Measurements from ENCODE around the gene CYP3A7. TPM values are rescaled to one million over a fixed set of nuclear protein-coding genes. Genes with fewer than 3 reads are reported as not detected.

The CYP3A7 gene
- total and polyA plus RNA-seq, 2 donors (not counting 1 experiment from before 2014, with no cell fraction given) = 0.16 to 37.8 TPM

- peak in 1 of 2 donors; percentile 3 for DNase-seq (ENCODE audit: low read depth in 2 of 2)
- no peak for TF ChIP-seq EZH2 (IDR thresholded peaks at IDR 0.05; ENCODE audit: low read length, missing control alignments)
- TF ChIP-seq, protein P1, sequence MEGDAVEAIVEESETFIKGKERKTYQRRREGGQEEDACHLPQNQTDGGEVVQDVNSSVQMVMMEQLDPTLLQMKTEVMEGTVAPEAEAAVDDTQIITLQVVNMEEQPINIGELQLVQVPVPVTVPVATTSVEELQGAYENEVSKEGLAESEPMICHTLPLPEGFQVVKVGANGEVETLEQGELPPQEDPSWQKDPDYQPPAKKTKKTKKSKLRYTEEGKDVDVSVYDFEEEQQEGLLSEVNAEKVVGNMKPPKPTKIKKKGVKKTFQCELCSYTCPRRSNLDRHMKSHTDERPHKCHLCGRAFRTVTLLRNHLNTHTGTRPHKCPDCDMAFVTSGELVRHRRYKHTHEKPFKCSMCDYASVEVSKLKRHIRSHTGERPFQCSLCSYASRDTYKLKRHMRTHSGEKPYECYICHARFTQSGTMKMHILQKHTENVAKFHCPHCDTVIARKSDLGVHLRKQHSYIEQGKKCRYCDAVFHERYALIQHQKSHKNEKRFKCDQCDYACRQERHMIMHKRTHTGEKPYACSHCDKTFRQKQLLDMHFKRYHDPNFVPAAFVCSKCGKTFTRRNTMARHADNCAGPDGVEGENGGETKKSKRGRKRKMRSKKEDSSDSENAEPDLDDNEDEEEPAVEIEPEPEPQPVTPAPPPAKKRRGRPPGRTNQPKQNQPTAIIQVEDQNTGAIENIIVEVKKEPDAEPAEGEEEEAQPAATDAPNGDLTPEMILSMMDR (conservative IDR thresholded peaks at IDR 0.05 in 1 of 2, IDR thresholded peaks at IDR 0.05 in 1 of 2; ENCODE audit: low read depth in 1 of 2, low read length in 2 of 2) = no peak
- Histone ChIP-seq H3K36me3 (ENCODE audit: control insufficient read depth, insufficient read depth, low read length) (no peaks in the 10 kb centered on the region), H3K79me2 (ENCODE audit: control insufficient read depth, insufficient read depth, low read length) (no peaks in the 10 kb centered on the region), H2AFZ (ENCODE audit: low read length) (no peak overlapping the region), H3K4me2 (ENCODE audit: extremely low read depth, insufficient read depth, low read length) (no peak overlapping the region), H4K20me1 (ENCODE audit: control insufficient read depth, extremely low read depth, insufficient read depth, low read length) (no peaks in the 10 kb centered on the region), H3K27ac (ENCODE audit: insufficient read depth, low read length) (no peak overlapping the region), H3K4me3 (replicated peaks in 1 of 4; ENCODE audit: control extremely low read depth in 1 of 4, insufficient read depth in 1 of 4, low read depth in 3 of 4, low read length in 4 of 4) (no peak overlapping the region), H3K9ac (ENCODE audit: insufficient read depth, low read length) (no peak overlapping the region), H3K27me3 (ENCODE audit: control insufficient read depth, insufficient read depth, low read length) (peaks cover 3% of the 10 kb centered on the region), H3K9me3 (ENCODE audit: control insufficient read depth, insufficient read depth, low read depth, low read length) (no peaks in the 10 kb centered on the region), H3K4me1 (ENCODE audit: control insufficient read depth, extremely low read depth, insufficient read depth, low read length) (no peaks in the 10 kb centered on the region)
Measured at GRCh38 chr7:99677013-99677647, 57.9 kb downstream of the CYP3A7 start.

- H3K4me3 ChIP-seq (replicated peaks in 1 of 4; ENCODE audit: control extremely low read depth in 1 of 4, insufficient read depth in 1 of 4, low read depth in 3 of 4, low read length in 4 of 4) = no peak overlapping the region
- no peak for DNase-seq (ENCODE audit: low read depth in 2 of 2)
- TF ChIP-seq, protein P1 (conservative IDR thresholded peaks at IDR 0.05 in 1 of 2, IDR thresholded peaks at IDR 0.05 in 1 of 2; ENCODE audit: low read depth in 1 of 2, low read length in 2 of 2) = no peak
- TF ChIP-seq EZH2 (IDR thresholded peaks at IDR 0.05; ENCODE audit: low read length, missing control alignments) = no peak
Measured at GRCh38 chr7:99674995-99675742, 59.8 kb downstream of the CYP3A7 start.

DNA sequence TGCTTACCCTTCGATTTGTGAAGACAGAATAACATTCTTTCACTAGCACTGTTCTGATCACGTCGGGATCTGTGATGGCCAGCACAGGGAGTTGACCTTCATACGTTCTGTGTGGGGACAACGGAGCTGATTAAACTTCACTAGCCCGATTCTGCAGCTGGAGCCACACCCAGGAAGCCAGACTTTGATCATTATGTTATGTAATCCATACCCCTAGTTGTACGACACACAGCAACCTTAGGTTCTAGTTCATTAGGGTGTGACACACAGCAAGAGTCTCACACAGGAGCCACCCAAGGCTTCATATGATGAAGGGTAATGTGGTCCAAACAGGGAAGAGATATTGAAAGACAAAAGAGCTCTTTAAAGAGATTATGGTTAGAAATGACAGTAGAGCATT lies 62.4 kb downstream of the CYP3A7 start:
- H3K79me2 ChIP-seq (ENCODE audit: control insufficient read depth, insufficient read depth, low read length) = no peaks in the 10 kb centered on the region
- no peak overlapping the region for H3K4me3 ChIP-seq (replicated peaks in 1 of 4; ENCODE audit: control extremely low read depth in 1 of 4, insufficient read depth in 1 of 4, low read depth in 3 of 4, low read length in 4 of 4)
- no peaks in the 10 kb centered on the region for H3K9me3 ChIP-seq (ENCODE audit: control insufficient read depth, insufficient read depth, low read depth, low read length)
- H3K27ac ChIP-seq (ENCODE audit: insufficient read depth, low read length) = no peak overlapping the region
- H3K27me3 ChIP-seq (ENCODE audit: control insufficient read depth, insufficient read depth, low read length) = no peaks in the 10 kb centered on the region
- no peaks in the 10 kb centered on the region for H4K20me1 ChIP-seq (ENCODE audit: control insufficient read depth, extremely low read depth, insufficient read depth, low read length)
- no peaks in the 10 kb centered on the region for H3K36me3 ChIP-seq (ENCODE audit: control insufficient read depth, insufficient read depth, low read length)
- H3K4me2 ChIP-seq (ENCODE audit: extremely low read depth, insufficient read depth, low read length) = no peak overlapping the region
- H3K4me1 ChIP-seq (ENCODE audit: control insufficient read depth, extremely low read depth, insufficient read depth, low read length) = no peaks in the 10 kb centered on the region
- H3K9ac ChIP-seq (ENCODE audit: insufficient read depth, low read length) = no peak overlapping the region
- no peak for DNase-seq (ENCODE audit: low read depth in 2 of 2)
- TF ChIP-seq, protein P1 (conservative IDR thresholded peaks at IDR 0.05 in 1 of 2, IDR thresholded peaks at IDR 0.05 in 1 of 2; ENCODE audit: low read depth in 1 of 2, low read length in 2 of 2) = no peak
- no peak for TF ChIP-seq EZH2 (IDR thresholded peaks at IDR 0.05; ENCODE audit: low read length, missing control alignments)
- H2AFZ ChIP-seq (ENCODE audit: low read length) = no peak overlapping the region

More at GRCh38 chr7:99674995-99675742, 59.8 kb downstream of the CYP3A7 start:
- H2AFZ ChIP-seq (ENCODE audit: low read length) = no peak overlapping the region
- H3K4me2 ChIP-seq (ENCODE audit: extremely low read depth, insufficient read depth, low read length) = no peak overlapping the region
- H3K27ac ChIP-seq (ENCODE audit: insufficient read depth, low read length) = no peak overlapping the region
- no peaks in the 10 kb centered on the region for H4K20me1 ChIP-seq (ENCODE audit: control insufficient read depth, extremely low read depth, insufficient read depth, low read length)
- H3K79me2 ChIP-seq (ENCODE audit: control insufficient read depth, insufficient read depth, low read length) = no peaks in the 10 kb centered on the region
- no peaks in the 10 kb centered on the region for H3K9me3 ChIP-seq (ENCODE audit: control insufficient read depth, insufficient read depth, low read depth, low read length)
- H3K4me1 ChIP-seq (ENCODE audit: control insufficient read depth, extremely low read depth, insufficient read depth, low read length) = no peaks in the 10 kb centered on the region
- H3K36me3 ChIP-seq (ENCODE audit: control insufficient read depth, insufficient read depth, low read length) = no peaks in the 10 kb centered on the region
- no peaks in the 10 kb centered on the region for H3K27me3 ChIP-seq (ENCODE audit: control insufficient read depth, insufficient read depth, low read length)
- no peak overlapping the region for H3K9ac ChIP-seq (ENCODE audit: insufficient read depth, low read length)

All from fibroblast of lung (primary cell).